K562 (cell line): ENCODE results near the gene DCHS2. TPM values are rescaled to one million over a fixed set of nuclear protein-coding genes. Genes with fewer than 3 reads are reported as not detected.

ENCODE experiments used
- ATAC-seq: fragments of 200-7000 bp; cut with Tn5 transposase; 3 replicates; pipeline ENCODE4 v1.9.1; 2020; ENCODE audit warnings: moderate library complexity
- BruUV-seq: library from RNA; stranded (reverse); fragments of 400-500 nt; replicated peaks from 2 replicates; lab custom pipeline; 2021; lab: Mats Ljungman, UMichigan
- CTCF ChIA-PET: fragments of 300-600 bp; formaldehyde crosslinking; extraction: SDS; loops from one replicate; lab custom pipeline; 2021; ENCODE audit warnings: low intra/inter-chr PET ratio; lab: Yijun Ruan, JAX
- POLR2A ChIA-PET: fragments of 300-600, 350-650 bp; sonication (Branson Sonifier 250); formaldehyde crosslinking; extraction: SDS; loops from one replicate; lab custom pipeline; 2021; ENCODE audit warnings: antibody characterized with exemption, inconsistent platforms; lab: Yijun Ruan, JAX
- DNase-seq, 4 experiments: peaks; one replicate each; pipeline versions ENCODE4 v3.0.0 to v3.0.0-alpha.2; 2011 to 2018; ENCODE audit warnings: low spot score in 3 of 4, mixed read lengths in 3 of 4; ENCODE audit errors: extremely low read depth in 1 of 4
- FAIRE-seq: peaks from 2 replicates; lab custom pipeline; 2011; peaks lifted over from hg19 to GRCh38; lab: Jason Lieb, UNC
- H2AFZ ChIP-seq: 2 replicates; pipeline ENCODE4 v1.6.0; 2011; ENCODE audit warnings: low read depth, low read length, control low read depth, inconsistent platforms
- H3K27ac ChIP-seq: fragments of 200-600 bp; 3 replicates; pipeline ENCODE4 v1.8.0; 2011; ENCODE audit warnings: low read depth, mild to moderate bottlenecking, control low read depth, inconsistent platforms, low read length, moderate library complexity, mixed read lengths; ENCODE audit errors: extremely low read depth
- H3K27me3 ChIP-seq, 2 experiments: fragments of 300-600 bp in 1 of 2; 2 replicates in 1 of 2; 3 replicates in 1 of 2; pipeline versions ENCODE4 v1.6.0 to v1.8.0; 2011; ENCODE audit warnings: inconsistent platforms in 2 of 2, low read length in 2 of 2, mild to moderate bottlenecking in 1 of 2, mixed read lengths in 1 of 2, moderate library complexity in 1 of 2; ENCODE audit not compliant: control insufficient read depth in 2 of 2, insufficient read depth in 2 of 2
- H3K36me3 ChIP-seq: fragments of 300-600 bp; 3 replicates; pipeline ENCODE4 v1.8.0; 2011; ENCODE audit warnings: mild to moderate bottlenecking, low read length, inconsistent platforms; ENCODE audit not compliant: control insufficient read depth, insufficient read depth
- H3K4me1 ChIP-seq, 2 experiments: fragments of 200-600 bp in 1 of 2; replicated peaks in 1 of 2; 2 replicates in 1 of 2; 3 replicates in 1 of 2; pipeline versions ENCODE4 v1.5.1 to v1.8.0; 2011; ENCODE audit warnings: inconsistent platforms in 2 of 2, low read length in 2 of 2, mild to moderate bottlenecking in 1 of 2, mixed read lengths in 1 of 2, moderate library complexity in 1 of 2; ENCODE audit not compliant: control insufficient read depth in 2 of 2, insufficient read depth in 2 of 2
- H3K4me2 ChIP-seq: 2 replicates; pipeline ENCODE4 v1.6.1; 2011; ENCODE audit warnings: low read length, control low read depth, inconsistent platforms, mixed read lengths; ENCODE audit not compliant: insufficient read depth
- H3K4me3 ChIP-seq: fragments of 200-600 bp; sonication (generic), shearing (Covaris generic); 2 replicates; pipeline ENCODE4 v1.5.1; 2016; ENCODE audit warnings: control low read depth, inconsistent platforms
- H3K79me2 ChIP-seq: fragments of 200-600 bp; 3 replicates; pipeline ENCODE4 v1.8.0; 2011; ENCODE audit warnings: low read length, inconsistent platforms; ENCODE audit not compliant: control insufficient read depth, insufficient read depth
- H3K9ac ChIP-seq, 2 experiments: 2 replicates each; pipeline versions ENCODE4 v1.6.0 to v1.6.1; 2011; ENCODE audit warnings: low read depth in 2 of 2, low read length in 2 of 2, control low read depth in 1 of 2, inconsistent platforms in 1 of 2, mild to moderate bottlenecking in 1 of 2, mixed read lengths in 1 of 2; ENCODE audit not compliant: insufficient read depth in 1 of 2
- H3K9me1 ChIP-seq: one replicate; pipeline ENCODE4 v1.6.0; 2011; ENCODE audit warnings: inconsistent platforms, mild to moderate bottlenecking, low read length, moderate library complexity; ENCODE audit not compliant: control insufficient read depth, insufficient read depth
- H3K9me3 ChIP-seq: replicated peaks from 2 replicates; pipeline ENCODE4 v1.5.1; 2011; ENCODE audit warnings: low read depth, low read length, inconsistent platforms; ENCODE audit not compliant: control insufficient read depth, insufficient read depth
- H4K20me1 ChIP-seq: replicated peaks from 2 replicates; pipeline ENCODE4 v1.6.1; 2011; ENCODE audit warnings: low read length, inconsistent platforms, mixed read lengths; ENCODE audit not compliant: control insufficient read depth, insufficient read depth
- DEAF1 ChIP-seq: fragments of 450-650 bp; formaldehyde crosslinking; IDR thresholded peaks from 2 replicates; pipeline ENCODE4 v1.4.0; 2020; ENCODE audit warnings: mild to moderate bottlenecking, moderate library complexity
- E2F1 ChIP-seq: sonication (generic); formaldehyde crosslinking; IDR thresholded peaks from 2 replicates; pipeline ENCODE4 v1.8.1; 2023; ENCODE audit warnings: mild to moderate bottlenecking, missing genetic modification reagents, moderate library complexity
- ETV1 ChIP-seq: fragments of 450-650 bp; conservative IDR thresholded peaks from 2 replicates; pipeline ENCODE4 v1.6.1; 2016; ENCODE audit warnings: missing genetic modification characterization, control low read depth, low read depth, missing compliant biosample characterization
- GATAD2B ChIP-seq: fragments of 450-650 bp; IDR thresholded peaks from 2 replicates; pipeline ENCODE4 v1.6.1; 2017; ENCODE audit warnings: mild to moderate bottlenecking, borderline replicate concordance
- GTF2F1 ChIP-seq: IDR thresholded peaks from 2 replicates; pipeline ENCODE4 v1.6.1; 2011; ENCODE audit warnings: low read depth, low read length, improper control_type of control experiment
- LCOR ChIP-seq: sonication (generic); formaldehyde crosslinking; IDR thresholded peaks from 2 replicates; pipeline ENCODE4 v1.8.0; 2022; ENCODE audit warnings: mild to moderate bottlenecking, missing genetic modification reagents
- MCM2 ChIP-seq: fragments of 450-650 bp; IDR thresholded peaks from 2 replicates; pipeline ENCODE4 v1.6.1; 2017; ENCODE audit warnings: low read depth, mild to moderate bottlenecking
- ZFP30 ChIP-seq: fragments of 250-450 bp; sonication (Bioruptor Pico); IDR thresholded peaks from 2 replicates; pipeline ENCODE4 v1.8.0; 2022; ENCODE audit warnings: moderate library complexity, mild to moderate bottlenecking, inconsistent platforms, borderline replicate concordance
- ZNF212 ChIP-seq: fragments of 450-650 bp; formaldehyde crosslinking; IDR thresholded peaks from 2 replicates; pipeline ENCODE4 v1.4.0; 2020; ENCODE audit warnings: mild to moderate bottlenecking
- ZNF224 ChIP-seq: sonication (generic); formaldehyde crosslinking; IDR thresholded peaks from 2 replicates; pipeline ENCODE4 v1.8.0; 2022; ENCODE audit warnings: mild to moderate bottlenecking, missing genetic modification reagents
- WGBS: fragments of 100-300 bp; shearing (Covaris generic); methylation state at CpG from one replicate; pipeline ENCODE4 v1.1.6; 2016; ENCODE audit warnings: low coverage, mixed read lengths; ENCODE audit not compliant: insufficient coverage; ENCODE audit errors: missing lambda C conversion rate; 5-methylcytosine and 5-hydroxymethylcytosine counted together
- in situ Hi-C: fragments of 300-500 bp; cut with MboI; formaldehyde crosslinking; loops from 4 replicates; pipeline ENCODE4 v1.15.0; 2018; ENCODE audit warnings: inconsistent platforms, mixed read lengths
- intact Hi-C: fragments of 100-400 bp; cut with micrococcal nuclease; formaldehyde crosslinking; loops from 2 replicates; pipeline ENCODE4 v1.14.2; 2022
- polyA plus RNA-seq, 8 experiments: library from polyadenylated mRNA; depleted of rRNA in 4 of 8; stranded (reverse) in 5 of 8; unstranded in 3 of 8; fragments of >200 nt; fragmentation: Nextera tagmentation in 2 of 8; fragmentation: Illumina TruSeq in 1 of 8; extraction: Ambion mirVana in 2 of 8; extraction: Trizol in 1 of 8; gene quantifications; 2 replicates each; pipeline versions ENCODE4 v1.2.1 to v1.2.3, GENCODE V29; 2011 to 2014; ENCODE audit warnings: inconsistent platforms in 1 of 8, missing spikeins in 1 of 8
- total RNA-seq, 7 experiments: library from RNA; depleted of rRNA in 6 of 7; stranded (reverse); fragments of >200 nt in 6 of 7; fragmentation: Illumina TruSeq in 2 of 7; extraction: Trizol in 2 of 7; gene quantifications; 2 replicates each; pipeline versions ENCODE4 v1.2.1 to v1.2.3, GENCODE V29; 2011 to 2021; ENCODE audit warnings: low replicate concordance in 1 of 7

Gene DCHS2
- total and polyA plus RNA-seq, 9 of the 15 experiments (the other 6 are each of a cell fraction or from before 2014, with no cell fraction given): 0.49 to 7.1 (median 5.3) TPM

DNA sequence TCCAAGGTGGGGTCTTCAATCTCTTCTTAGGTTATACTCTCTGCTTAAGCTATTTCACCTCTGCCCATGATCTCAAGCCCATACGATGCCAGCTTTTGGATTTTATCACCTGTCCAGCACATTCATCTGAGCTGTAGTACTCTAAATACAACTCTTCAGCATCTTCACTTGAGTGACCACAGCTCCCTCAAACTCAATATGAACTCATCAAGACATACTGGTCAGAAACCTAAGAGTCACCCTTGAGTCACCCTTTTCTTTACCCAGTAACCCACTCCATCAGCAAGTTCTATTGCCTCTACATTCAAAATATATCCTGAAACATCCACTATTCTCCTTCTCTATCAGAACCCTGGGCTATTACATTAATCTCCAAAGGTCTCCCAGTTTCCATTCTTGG, 69.4 kb downstream of the DCHS2 start:
- Histone ChIP-seq H3K36me3 (no peaks in the 10 kb centered on the region), H3K4me3 (no peak overlapping the region), H3K27ac (no peak overlapping the region), H3K27me3 (no peaks in the 10 kb centered on the region), H3K4me2 (no peak overlapping the region), H3K79me2 (peaks cover 2% of the 10 kb centered on the region; the same call in 2 of the 3 replicates), H3K9me1 (no peaks in the 10 kb centered on the region), H3K9me3 (no peaks in the 10 kb centered on the region), H3K4me1 (peaks cover 0 to 4% of the 10 kb centered on the region in 2 experiments; a peak in 3 of 5 replicates), H2AFZ (no peak overlapping the region), H4K20me1 (no peaks in the 10 kb centered on the region), H3K9ac (no peak overlapping the region)
- WGBS: 0% methylated on average over 1 of the region's 1 CpG
- CTCF ChIA-PET: no interaction called here
- ATAC-seq: no peak
- in situ Hi-C loops: no loop called here
- FAIRE-seq: no peak
- no peak for TF ChIP-seq ZNF224 (CRISPR knock-in tag)
- TF ChIP-seq DEAF1 (CRISPR knock-in tag): no peak
- TF ChIP-seq ZNF212 (CRISPR knock-in tag): no peak
- TF ChIP-seq GATAD2B: no peak
- no peak for TF ChIP-seq ETV1 (tag)
- no peak for TF ChIP-seq E2F1 (CRISPR knock-in tag)
- no peak for TF ChIP-seq GTF2F1
- no peak for TF ChIP-seq ZFP30 (CRISPR knock-in tag)
- no peak for TF ChIP-seq MCM2
- no peak for TF ChIP-seq LCOR
- POLR2A ChIA-PET: no interaction called here
- no TSS peak for BruUV-seq
- intact Hi-C loops: no loop called here
- no peak for DNase-seq
